ENCODE results near the gene AHI1.

DNA sequence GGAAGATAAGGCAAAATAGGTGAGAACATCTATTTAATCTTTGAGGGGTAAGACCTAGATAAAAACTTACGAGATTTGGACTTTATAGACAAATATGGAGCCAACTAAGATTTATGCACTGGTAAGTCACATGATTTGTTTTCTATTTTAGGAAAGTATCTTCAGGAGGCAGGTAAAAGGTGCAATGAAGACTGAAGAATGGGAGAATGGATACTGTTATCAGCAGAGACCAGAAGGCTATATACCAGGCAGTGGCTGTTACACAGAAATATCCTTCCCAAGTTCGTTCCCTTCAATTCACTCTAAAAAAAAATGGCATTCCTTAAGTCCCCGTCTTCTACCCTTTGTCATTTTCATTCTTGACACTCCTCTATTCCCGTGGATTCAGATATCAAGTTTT lies 192.7 kb downstream of the AHI1 start:
- TF ChIP-seq GATA1 (IDR thresholded peaks at IDR 0.05; ENCODE audit: low read depth, low read length) (no peak), POLR2A (IDR thresholded peaks at IDR 0.05; ENCODE audit: low read length) (no peak)
